IMR-90 (cell line): Measurements from ENCODE around the gene UCP2. TPM values are rescaled to one million over a fixed set of nuclear protein-coding genes. Genes with fewer than 3 reads are reported as not detected.

Experiments used
- ATAC-seq: fragments of 200-7000 bp; cut with Tn5 transposase; 2 replicates; pipeline ENCODE4 v1.9.1; 2020; ENCODE audit warnings: low read depth, mild to moderate bottlenecking, moderate library complexity
- BruUV-seq: library from RNA; stranded (reverse); fragments of 400-500 nt; replicated peaks from 2 replicates; lab custom pipeline; 2021; lab: Mats Ljungman, UMichigan
- CTCF ChIA-PET: fragments of 300-600 bp; formaldehyde crosslinking; extraction: SDS; loops from one replicate; lab custom pipeline; 2021; ENCODE audit warnings: antibody characterized with exemption; lab: Yijun Ruan, JAX
- POLR2A ChIA-PET: fragments of 300-600 bp; sonication (Branson Sonifier 250); formaldehyde crosslinking; loops from one replicate; lab custom pipeline; 2022; ENCODE audit warnings: antibody characterized with exemption; ENCODE audit not compliant: unreplicated experiment; lab: Charles Lee
- DNase-seq: peaks from one replicate; pipeline ENCODE4 v3.0.0; 2013
- H2AFZ ChIP-seq: replicated peaks from 2 replicates; pipeline ENCODE3; 2013; ENCODE audit warnings: low read length, mild to moderate bottlenecking; ENCODE audit not compliant: poor library complexity
- H2AK5ac ChIP-seq: 2 replicates; pipeline ENCODE4 v1.6.1; 2013; ENCODE audit warnings: low read depth, low read length, inconsistent platforms
- H2AK9ac ChIP-seq: replicated peaks from 2 replicates; pipeline ENCODE3; 2013; ENCODE audit warnings: mild to moderate bottlenecking, low read depth, low read length, moderate library complexity; ENCODE audit not compliant: poor library complexity
- H2BK120ac ChIP-seq: 2 replicates; pipeline ENCODE4 v1.6.1; 2013; ENCODE audit warnings: low read depth, low read length, inconsistent platforms
- H2BK15ac ChIP-seq: 3 replicates; pipeline ENCODE4 v1.6.1; 2013; ENCODE audit warnings: low read depth, low read length, inconsistent platforms
- H2BK20ac ChIP-seq: 2 replicates; pipeline ENCODE4 v1.6.1; 2013; ENCODE audit warnings: low read depth, mild to moderate bottlenecking, inconsistent platforms, low read length, moderate library complexity
- H2BK5ac ChIP-seq: 2 replicates; pipeline ENCODE4 v1.6.1; 2013; ENCODE audit warnings: mild to moderate bottlenecking, low read depth, low read length, inconsistent platforms; ENCODE audit not compliant: poor library complexity, severe bottlenecking
- H3K14ac ChIP-seq: replicated peaks from 2 replicates; pipeline ENCODE4 v1.6.1; 2013; ENCODE audit warnings: low read depth, low read length, inconsistent platforms
- H3K18ac ChIP-seq: 2 replicates; pipeline ENCODE4 v1.6.1; 2013; ENCODE audit warnings: low read depth, low read length, control low read depth
- H3K23ac ChIP-seq: 2 replicates; pipeline ENCODE4 v1.6.1; 2013; ENCODE audit warnings: low read depth, low read length, inconsistent platforms
- H3K27ac ChIP-seq: 2 replicates; pipeline ENCODE4 v1.5.1; 2013; ENCODE audit warnings: mild to moderate bottlenecking, control low read depth, low read length; ENCODE audit not compliant: insufficient read depth
- H3K27me3 ChIP-seq: 2 replicates; pipeline ENCODE4 v1.6.1; 2013; ENCODE audit warnings: low read length; ENCODE audit not compliant: control insufficient read depth, insufficient read depth
- H3K36me3 ChIP-seq: 2 replicates; pipeline ENCODE4 v1.6.1; 2013; ENCODE audit warnings: low read length, mixed read lengths; ENCODE audit not compliant: control insufficient read depth, insufficient read depth
- H3K4ac ChIP-seq: 2 replicates; pipeline ENCODE4 v1.6.1; 2013; ENCODE audit warnings: low read depth, low read length, inconsistent platforms
- H3K4me1 ChIP-seq: 2 replicates; pipeline ENCODE4 v1.6.1; 2013; ENCODE audit warnings: low read length, mixed read lengths; ENCODE audit not compliant: control insufficient read depth, insufficient read depth
- H3K4me2 ChIP-seq: 2 replicates; pipeline ENCODE4 v1.6.1; 2013; ENCODE audit warnings: low read depth, mild to moderate bottlenecking, control low read depth, low read length, moderate library complexity
- H3K4me3 ChIP-seq: 2 replicates; pipeline ENCODE4 v1.5.1; 2013; ENCODE audit warnings: low read depth, mild to moderate bottlenecking, control low read depth, low read length, moderate library complexity; ENCODE audit not compliant: insufficient read depth
- H3K56ac ChIP-seq: 2 replicates; pipeline ENCODE4 v1.6.1; 2013; ENCODE audit warnings: low read length, inconsistent platforms; ENCODE audit not compliant: insufficient read depth; ENCODE audit errors: extremely low read depth
- H3K79me1 ChIP-seq, 2 experiments: 2 replicates each; pipeline ENCODE4 v1.6.1; 2013; ENCODE audit warnings: low read length in 2 of 2, inconsistent platforms in 1 of 2, low read depth in 1 of 2
- H3K9ac ChIP-seq: 2 replicates; pipeline ENCODE4 v1.6.1; 2013; ENCODE audit warnings: low read depth, low read length, control low read depth
- H3K9me1 ChIP-seq: 2 replicates; pipeline ENCODE4 v1.6.1; 2013; ENCODE audit warnings: low read length, inconsistent platforms; ENCODE audit not compliant: insufficient read depth
- H3K9me3 ChIP-seq: 2 replicates; pipeline ENCODE4 v1.6.1; 2013; ENCODE audit warnings: low read length; ENCODE audit not compliant: control insufficient read depth, insufficient read depth
- H4K20me1 ChIP-seq: 2 replicates; pipeline ENCODE4 v1.6.1; 2013; ENCODE audit warnings: low read length, inconsistent platforms; ENCODE audit not compliant: insufficient read depth
- H4K5ac ChIP-seq: 2 replicates; pipeline ENCODE4 v1.6.1; 2013; ENCODE audit warnings: mild to moderate bottlenecking, low read depth, low read length, control low read depth
- H4K8ac ChIP-seq, 2 experiments: 2 replicates each; pipeline ENCODE4 v1.6.1; 2013; ENCODE audit warnings: low read depth in 2 of 2, low read length in 2 of 2, control low read depth in 1 of 2, inconsistent platforms in 1 of 2
- H4K91ac ChIP-seq: 2 replicates; pipeline ENCODE4 v1.6.1; 2013; ENCODE audit warnings: low read depth, low read length, inconsistent platforms; ENCODE audit not compliant: insufficient read depth
- MAZ ChIP-seq: IDR thresholded peaks from 2 replicates; pipeline ENCODE4 v1.6.1; 2012; ENCODE audit warnings: low read depth, mild to moderate bottlenecking, low read length, improper control_type of control experiment, moderate library complexity, borderline replicate concordance
- RFX5 ChIP-seq: IDR thresholded peaks from 2 replicates; pipeline ENCODE4 v1.8.0; 2012; ENCODE audit warnings: low read depth, mild to moderate bottlenecking, low read length, moderate library complexity
- WGBS, 2 experiments: methylation state at CpG; one replicate each; pipeline versions ENCODE4 v1.1.5 to v1.1.7; 2013; ENCODE audit warnings: missing lambda C conversion rate in 2 of 2; ENCODE audit not compliant: insufficient read length in 1 of 2; ENCODE audit errors: extremely low coverage in 2 of 2; 5-methylcytosine and 5-hydroxymethylcytosine counted together
- dilution Hi-C: fragments of 300-500 bp; cut with HindIII; formaldehyde crosslinking; loops from one replicate; pipeline ENCODE4 v1.14.3; 2018; ENCODE audit warnings: low sequenced_read_pairs; ENCODE audit not compliant: unreplicated experiment
- in situ Hi-C: fragments of 300-500 bp; cut with MboI; formaldehyde crosslinking; loops from 3 replicates; pipeline ENCODE4 v1.14.3; 2019; ENCODE audit warnings: low sequenced_read_pairs, inconsistent platforms, mixed read lengths
- intact Hi-C: fragments of 100-400 bp; cut with micrococcal nuclease; formaldehyde crosslinking; loops from 2 replicates; pipeline ENCODE4 v1.10.0; 2022
- polyA plus RNA-seq, 3 experiments: library from polyadenylated mRNA; depleted of rRNA; stranded (reverse); fragments of >200 nt; gene quantifications; 2 replicates each; pipeline ENCODE4 v1.2.3, GENCODE V29; 2012; ENCODE audit warnings: low replicate concordance in 1 of 3
- total RNA-seq: library from RNA; depleted of rRNA; stranded (reverse); fragments of >200 nt; gene quantifications from 2 replicates; pipeline ENCODE4 v1.2.3, GENCODE V29; 2012
- TF ChIP-seq, protein P1 (sequence below): conservative IDR thresholded peaks from 2 replicates; pipeline ENCODE4 v1.5.1; 2012; ENCODE audit warnings: mild to moderate bottlenecking, low read depth, low read length, improper control_type of control experiment

Gene UCP2
- total and polyA plus RNA-seq, 2 of the 4 experiments (the other 2 are of a cell fraction), result 2.0 to 11.9 TPM

- peaks cover 9% of the 10 kb centered on the region for H3K9me3 ChIP-seq
- no TSS peak for BruUV-seq
- H2AFZ ChIP-seq, result no peak overlapping the region
- H3K36me3 ChIP-seq, result no peaks in the 10 kb centered on the region
- H3K18ac ChIP-seq, result no peak overlapping the region
- H2BK5ac ChIP-seq, result no peak overlapping the region
- H4K20me1 ChIP-seq, result no peaks in the 10 kb centered on the region
- ATAC-seq, result no peak
- no peaks in the 10 kb centered on the region for H3K4me1 ChIP-seq
- no peak for DNase-seq
- in situ Hi-C loops (no loop called here), dilution Hi-C loops (no loop called here), intact Hi-C loops (no loop called here)
- POLR2A ChIA-PET, result no interaction called here
- no peak overlapping the region for H3K4me3 ChIP-seq
- CTCF ChIA-PET, result no interaction called here
- no peak overlapping the region for H2AK5ac ChIP-seq
- WGBS, 2 experiments, result 60% methylated on average over 1 of the region's 4 CpGs; no CpG with 5 or more reads in 1 of the 2 experiments
- no peak overlapping the region for H3K27ac ChIP-seq
- H4K91ac ChIP-seq, result no peak overlapping the region
- no peak overlapping the region for H3K14ac ChIP-seq
- H3K9me1 ChIP-seq, result 0 out of 2 replicates have a peak, but pooled peaks cover 4% of the 10 kb centered on the region
- no peak overlapping the region for H4K8ac ChIP-seq
- H3K27me3 ChIP-seq, result no peaks in the 10 kb centered on the region; the same call in none of the 2 replicates
- H3K4ac ChIP-seq, result no peak overlapping the region
- no peak overlapping the region for H2BK20ac ChIP-seq
- TF ChIP-seq RFX5 (no peak), MAZ (no peak)
- TF ChIP-seq, protein P1, sequence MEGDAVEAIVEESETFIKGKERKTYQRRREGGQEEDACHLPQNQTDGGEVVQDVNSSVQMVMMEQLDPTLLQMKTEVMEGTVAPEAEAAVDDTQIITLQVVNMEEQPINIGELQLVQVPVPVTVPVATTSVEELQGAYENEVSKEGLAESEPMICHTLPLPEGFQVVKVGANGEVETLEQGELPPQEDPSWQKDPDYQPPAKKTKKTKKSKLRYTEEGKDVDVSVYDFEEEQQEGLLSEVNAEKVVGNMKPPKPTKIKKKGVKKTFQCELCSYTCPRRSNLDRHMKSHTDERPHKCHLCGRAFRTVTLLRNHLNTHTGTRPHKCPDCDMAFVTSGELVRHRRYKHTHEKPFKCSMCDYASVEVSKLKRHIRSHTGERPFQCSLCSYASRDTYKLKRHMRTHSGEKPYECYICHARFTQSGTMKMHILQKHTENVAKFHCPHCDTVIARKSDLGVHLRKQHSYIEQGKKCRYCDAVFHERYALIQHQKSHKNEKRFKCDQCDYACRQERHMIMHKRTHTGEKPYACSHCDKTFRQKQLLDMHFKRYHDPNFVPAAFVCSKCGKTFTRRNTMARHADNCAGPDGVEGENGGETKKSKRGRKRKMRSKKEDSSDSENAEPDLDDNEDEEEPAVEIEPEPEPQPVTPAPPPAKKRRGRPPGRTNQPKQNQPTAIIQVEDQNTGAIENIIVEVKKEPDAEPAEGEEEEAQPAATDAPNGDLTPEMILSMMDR, result no peak
- H2BK15ac ChIP-seq, result no peak overlapping the region
- H3K79me1 ChIP-seq, result no peaks in the 10 kb centered on the region
- no peak overlapping the region for H2BK120ac ChIP-seq
- H3K56ac ChIP-seq, result no peak overlapping the region
- no peak overlapping the region for H3K4me2 ChIP-seq
- no peak overlapping the region for H2AK9ac ChIP-seq
- no peak overlapping the region for H3K23ac ChIP-seq
- no peak overlapping the region for H4K5ac ChIP-seq
- H3K9ac ChIP-seq, result no peak overlapping the region
Observed at GRCh38 chr11:73945396-73945795, 37.2 kb downstream of the UCP2 start.
